Endothelial cell of umbilical vein (primary cell): ENCODE results near the gene EVI2A. TPM values are rescaled to one million over a fixed set of nuclear protein-coding genes. Genes with fewer than 3 reads are reported as not detected.

Experiments used
- BruUV-seq: library from RNA; stranded (reverse); fragments of 400-500 nt; replicated peaks from 2 replicates; lab custom pipeline; 2021; lab: Mats Ljungman, UMichigan
- CTCF ChIA-PET: fragments of 300-600, 350-600 bp; sonication (Branson Sonifier 250); formaldehyde crosslinking; loops from one replicate; lab custom pipeline; 2021; ENCODE audit warnings: antibody characterized with exemption, inconsistent platforms; lab: Charles Lee
- POLR2A ChIA-PET: fragments of 300-600, 350-600 bp; sonication (Branson Sonifier 250); formaldehyde crosslinking; loops from one replicate; lab custom pipeline; 2021; ENCODE audit warnings: antibody characterized with exemption, inconsistent platforms; lab: Charles Lee
- DNase-seq: peaks from one replicate; pipeline ENCODE4 v3.0.0-alpha.2; 2011; ENCODE audit warnings: low read depth, low spot score
- FAIRE-seq: peaks from 2 replicates; lab custom pipeline; 2011; peaks lifted over from hg19 to GRCh38; lab: Jason Lieb, UNC
- H2AFZ ChIP-seq: 2 replicates; pipeline ENCODE4 v1.6.0; 2012; ENCODE audit warnings: low read depth, low read length, control low read depth, inconsistent platforms
- H3K27ac ChIP-seq: 2 replicates; pipeline ENCODE4 v1.5.1; 2011; ENCODE audit warnings: low read depth, mild to moderate bottlenecking, control low read depth, low read length, moderate library complexity; ENCODE audit not compliant: insufficient read depth
- H3K27me3 ChIP-seq, 2 experiments: 2 replicates each; pipeline versions ENCODE4 v1.6.0 to v1.6.1; 2011; ENCODE audit warnings: low read length in 2 of 2, mixed read lengths in 1 of 2; ENCODE audit not compliant: control insufficient read depth in 2 of 2, insufficient read depth in 2 of 2
- H3K36me3 ChIP-seq, 2 experiments: 2 replicates in 1 of 2; 3 replicates in 1 of 2; pipeline ENCODE4 v1.5.1; 2011; ENCODE audit warnings: low read length in 2 of 2, mild to moderate bottlenecking in 1 of 2, moderate library complexity in 1 of 2; ENCODE audit not compliant: control insufficient read depth in 2 of 2, insufficient read depth in 2 of 2; ENCODE audit errors: extremely low read depth in 1 of 2
- H3K4me1 ChIP-seq: 3 replicates; pipeline ENCODE4 v1.5.1; 2011; ENCODE audit warnings: mild to moderate bottlenecking, low read length; ENCODE audit not compliant: control insufficient read depth, insufficient read depth; ENCODE audit errors: extremely low read depth
- H3K4me2 ChIP-seq: 2 replicates; pipeline ENCODE4 v1.6.1; 2011; ENCODE audit warnings: low read length, control low read depth, mixed read lengths; ENCODE audit not compliant: insufficient read depth
- H3K4me3 ChIP-seq, 3 experiments: fragments of 200-600 bp in 1 of 3; sonication (generic), shearing (Covaris generic) in 1 of 3; replicated peaks in 1 of 3; 2 replicates each; pipeline ENCODE4 v1.5.1; 2011 to 2016; ENCODE audit warnings: control low read depth in 3 of 3, low read length in 3 of 3, mild to moderate bottlenecking in 2 of 3, inconsistent platforms in 1 of 3, low read depth in 1 of 3, moderate library complexity in 1 of 3; ENCODE audit not compliant: insufficient read depth in 1 of 3
- H3K79me2 ChIP-seq: 2 replicates; pipeline ENCODE4 v1.6.0; 2012; ENCODE audit warnings: low read length, inconsistent platforms; ENCODE audit not compliant: control insufficient read depth, insufficient read depth
- H3K9ac ChIP-seq: replicated peaks from 2 replicates; pipeline ENCODE3; 2011; ENCODE audit warnings: low read length, control low read depth; ENCODE audit not compliant: insufficient read depth; ENCODE audit errors: extremely low read depth
- H3K9me1 ChIP-seq: replicated peaks from 3 replicates; pipeline ENCODE4 v1.6.0; 2011; ENCODE audit warnings: mild to moderate bottlenecking, low read length; ENCODE audit not compliant: control insufficient read depth, insufficient read depth; ENCODE audit errors: extremely low read depth
- H3K9me3 ChIP-seq: replicated peaks from 2 replicates; pipeline ENCODE4 v1.5.1; 2012; ENCODE audit warnings: low read length, inconsistent platforms; ENCODE audit not compliant: control insufficient read depth, insufficient read depth
- H4K20me1 ChIP-seq: replicated peaks from 2 replicates; pipeline ENCODE3; 2011; ENCODE audit warnings: mild to moderate bottlenecking, low read length; ENCODE audit not compliant: control insufficient read depth, insufficient read depth; ENCODE audit errors: extremely low read depth
- CTCF ChIP-seq, 2 donors: IDR thresholded peaks; 1 replicate in 1 of 2; 2 replicates in 1 of 2; pipeline ENCODE4 v1.5.1; 2011; ENCODE audit warnings: low read length in 2 of 2, mild to moderate bottlenecking in 2 of 2, moderate library complexity in 2 of 2, control low read depth in 1 of 2, inconsistent platforms in 1 of 2, low read depth in 1 of 2; ENCODE audit not compliant: insufficient read depth in 1 of 2; ENCODE audit errors: extremely low read depth in 1 of 2
- EZH2 ChIP-seq: IDR thresholded peaks from 2 replicates; pipeline ENCODE4 v1.6.1; 2012; ENCODE audit warnings: borderline replicate concordance, low read depth, mild to moderate bottlenecking, moderate library complexity, low read length, inconsistent platforms; ENCODE audit not compliant: severe bottlenecking
- FOS ChIP-seq: IDR thresholded peaks from 2 replicates; pipeline ENCODE4 v1.6.1; 2011; ENCODE audit warnings: mild to moderate bottlenecking, low read length, moderate library complexity, borderline replicate concordance; ENCODE audit not compliant: insufficient read depth
- GATA2 ChIP-seq: IDR thresholded peaks from 2 replicates; pipeline ENCODE4 v1.7.0; 2011; ENCODE audit warnings: low read depth, mild to moderate bottlenecking, moderate library complexity, mixed read lengths, low read length; ENCODE audit not compliant: insufficient read length, insufficient read depth
- JUN ChIP-seq: IDR thresholded peaks from 2 replicates; pipeline ENCODE4 v1.6.1; 2011; ENCODE audit warnings: borderline replicate concordance, low read depth; ENCODE audit not compliant: insufficient read length, insufficient read depth
- MAX ChIP-seq: IDR thresholded peaks from 2 replicates; pipeline ENCODE4 v1.6.1; 2011; ENCODE audit not compliant: insufficient read depth, insufficient read length
- MYC ChIP-seq: IDR thresholded peaks from one replicate; pipeline ENCODE4 v1.6.1; 2011; ENCODE audit warnings: mild to moderate bottlenecking, low read depth, low read length
- POLR2A ChIP-seq: IDR thresholded peaks from 2 replicates; pipeline ENCODE4 v1.6.1; 2012; ENCODE audit warnings: low read depth, mild to moderate bottlenecking, control low read depth, low read length
- POLR2AphosphoS5 ChIP-seq: IDR thresholded peaks from 2 replicates; pipeline ENCODE4 v1.6.1; 2012; ENCODE audit warnings: low read depth, mild to moderate bottlenecking, control low read depth, low read length, moderate library complexity; ENCODE audit not compliant: insufficient read depth
- dilution Hi-C: fragments of 300-500 bp; cut with MboI; formaldehyde crosslinking; loops from one replicate; pipeline ENCODE4 v1.15.0; 2019; ENCODE audit warnings: low sequenced_read_pairs; ENCODE audit not compliant: extremely low pct_ligation_motif_present
- intact Hi-C: fragments of 100-400 bp; cut with micrococcal nuclease; formaldehyde crosslinking; loops from one replicate; pipeline ENCODE4 v1.10.0; 2022
- polyA plus RNA-seq, 4 experiments: library from polyadenylated mRNA; depleted of rRNA in 3 of 4; stranded (reverse) in 3 of 4; unstranded in 1 of 4; fragments of >200 nt; gene quantifications; 2 replicates each; pipeline versions ENCODE4 v1.2.1 to v1.2.3, GENCODE V29; 2011 to 2012; ENCODE audit warnings: missing spikeins in 1 of 4
- total RNA-seq: library from RNA; stranded (reverse); gene quantifications from 2 replicates; pipeline ENCODE4 v1.2.3, GENCODE V29; 2021

The EVI2A gene
- total and polyA plus RNA-seq, 2 donors (not counting 3 experiments of a cell fraction or from before 2014, with no cell fraction given) = 0.07 to 0.22 TPM

DNA sequence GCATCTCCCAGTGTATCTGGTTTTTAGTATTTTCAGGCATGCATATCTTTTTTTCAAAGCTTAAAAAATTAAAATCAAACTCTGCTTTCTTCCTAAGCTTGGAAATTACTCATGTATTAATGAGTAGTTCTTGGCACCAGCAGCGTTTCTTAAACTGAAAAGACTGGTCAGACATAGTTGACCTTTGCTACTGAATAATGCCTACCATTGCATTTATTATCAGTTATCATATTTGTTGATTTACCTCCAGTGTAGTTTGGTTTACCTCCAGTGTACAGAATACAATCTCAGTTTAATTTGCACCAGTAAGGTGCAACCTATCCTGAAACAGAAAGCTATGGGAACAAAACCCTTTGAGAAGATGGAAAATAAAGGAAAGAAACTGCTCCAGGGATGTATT, 34.5 kb upstream of the EVI2A start:
- DNase-seq (no peak), FAIRE-seq (no peak)
- no peak for TF ChIP-seq GATA2
- no peak for TF ChIP-seq JUN
- no peak for TF ChIP-seq MAX
- no peak for TF ChIP-seq EZH2
- TF ChIP-seq FOS = no peak
- no peak for TF ChIP-seq POLR2AphosphoS5
- no peak for TF ChIP-seq POLR2A
- no peak for TF ChIP-seq MYC
- TF ChIP-seq CTCF (IDR thresholded peaks at IDR 0.05; ENCODE audit: extremely low read depth in 1 of 2, insufficient read depth in 1 of 2, low read depth in 1 of 2, low read length in 2 of 2) = no peak
- POLR2A ChIA-PET = no interaction called here
- Histone ChIP-seq H3K27me3 (no peaks in the 10 kb centered on the region), H3K9ac (no peak overlapping the region), H3K9me1 (no peaks in the 10 kb centered on the region), H2AFZ (no peak overlapping the region), H3K27ac (no peak overlapping the region), H3K4me1 (no peaks in the 10 kb centered on the region), H3K4me2 (no peak overlapping the region), H3K79me2 (no peaks in the 10 kb centered on the region), H3K4me3 (no peak overlapping the region), H3K9me3 (no peaks in the 10 kb centered on the region), H3K36me3 (peaks cover 0 to 5% of the 10 kb centered on the region in 2 experiments), H4K20me1 (no peaks in the 10 kb centered on the region)
- intact Hi-C loops (no loop called here), dilution Hi-C loops (no loop called here)
- BruUV-seq = no TSS peak
- CTCF ChIA-PET = interaction anchor here (1.9 kb wide), 1 partner anchor 12 kb away, joined by 6 read pairs; no protein-coding TSS in a partner anchor
